ENCODE measurements around the gene CD93. TPM values are rescaled to one million over a fixed set of nuclear protein-coding genes. Genes with fewer than 3 reads are reported as not detected.

Gene CD93
- polyA plus RNA-seq, 1 experiment = 0.02 TPM

- no peak within 1 kb of the TSS for H3K27ac ChIP-seq (ENCODE audit: low read depth, low read length)
- ChIA-PET CTCF (interaction anchor here (1.5 to 3.0 kb wide), 8 partner anchors 12 to 358 kb away, joined by 4 to 34 read pairs (median 15); partner anchors contain the start of gene NXT1), POLR2A (interaction anchor here (1.6 kb wide), 1 partner anchor 300 kb away, joined by 3 read pairs; no protein-coding TSS in a partner anchor)
- peaks cover 9% of the 10 kb centered on the region; the same call in 1 of the 2 replicates for H3K9me3 ChIP-seq (ENCODE audit: control insufficient read depth, insufficient read depth, low read length)
- no peak for TF ChIP-seq CTCF (IDR thresholded peaks at IDR 0.05; ENCODE audit: low read depth, low read length)
- no peak for DNase-seq (ENCODE audit: low read depth, low spot score)
- peak within 1 kb of the TSS; percentile 45 for H3K4me3 ChIP-seq (ENCODE audit: low read depth, low read length)
- H3K27me3 ChIP-seq (ENCODE audit: control insufficient read depth, insufficient read depth, low read length) = peaks cover 69% of the 10 kb centered on the region
Measured at GRCh38 chr20:23049201-23050075, 36.7 kb downstream of the CD93 start, which contains the start of gene THBD. TSS of gene THBD (minus strand) at chr20:23049672. CDS start at chr20:23049504, 168 bp downstream.

- H3K27me3 ChIP-seq (ENCODE audit: control insufficient read depth, insufficient read depth, low read length) = peaks cover 63% of the 10 kb centered on the region
- peak; percentile 35; the same call in 1 of the 2 replicates for TF ChIP-seq CTCF (IDR thresholded peaks at IDR 0.05; ENCODE audit: low read depth, low read length)
- peak overlapping the region; percentile 34 for H3K4me3 ChIP-seq (ENCODE audit: low read depth, low read length)
- H3K27ac ChIP-seq (ENCODE audit: low read depth, low read length) = no peak overlapping the region
- ChIA-PET CTCF (interaction anchor here (2.7 kb wide), 1 partner anchor 187 kb away, joined by 16 read pairs; no protein-coding TSS in a partner anchor), POLR2A (no interaction called here)
- peaks cover 9% of the 10 kb centered on the region; the same call in 1 of the 2 replicates for H3K9me3 ChIP-seq (ENCODE audit: control insufficient read depth, insufficient read depth, low read length)
- no peak for DNase-seq (ENCODE audit: low read depth, low spot score)
Measured at GRCh38 chr20:23048283-23049200, 37.6 kb downstream of the CD93 start.

- ChIA-PET CTCF (interaction anchor here (1.0 to 1.5 kb wide), 2 partner anchors 15 to 293 kb away, joined by 3 to 4 read pairs; no protein-coding TSS in a partner anchor), POLR2A (no interaction called here)
- TF ChIP-seq CTCF (IDR thresholded peaks at IDR 0.05; ENCODE audit: low read depth, low read length) = no peak
- H3K4me3 ChIP-seq (ENCODE audit: low read depth, low read length) = no peak overlapping the region
- H3K27ac ChIP-seq (ENCODE audit: low read depth, low read length) = no peak overlapping the region
- peaks cover 67% of the 10 kb centered on the region for H3K27me3 ChIP-seq (ENCODE audit: control insufficient read depth, insufficient read depth, low read length)
- DNase-seq (ENCODE audit: low read depth, low spot score) = no peak
- H3K9me3 ChIP-seq (ENCODE audit: control insufficient read depth, insufficient read depth, low read length) = peaks cover 9% of the 10 kb centered on the region; the same call in 1 of the 2 replicates
Measured at GRCh38 chr20:23047738-23048214, 38.3 kb downstream of the CD93 start.

- ChIA-PET CTCF (interaction anchor here (1.0 to 1.5 kb wide), 3 partner anchors 16 to 294 kb away, joined by 3 to 4 read pairs (median 3); no protein-coding TSS in a partner anchor), POLR2A (interaction anchor here (1.2 kb wide), 1 partner anchor 303 kb away, joined by 4 read pairs; the partner anchor contains the start of gene NXT1)
- DNase-seq (ENCODE audit: low read depth, low spot score) = no peak
- H3K27me3 ChIP-seq (ENCODE audit: control insufficient read depth, insufficient read depth, low read length) = peaks cover 68% of the 10 kb centered on the region
- no peak overlapping the region for H3K27ac ChIP-seq (ENCODE audit: low read depth, low read length)
- H3K9me3 ChIP-seq (ENCODE audit: control insufficient read depth, insufficient read depth, low read length) = peaks cover 9% of the 10 kb centered on the region; the same call in 1 of the 2 replicates
- no peak for TF ChIP-seq CTCF (IDR thresholded peaks at IDR 0.05; ENCODE audit: low read depth, low read length)
- H3K4me3 ChIP-seq (ENCODE audit: low read depth, low read length) = no peak overlapping the region
Measured at GRCh38 chr20:23047001-23047737, 39.0 kb downstream of the CD93 start.
